Suprapubic skin (tissue), 3 donors: Measurements from ENCODE around the gene FZD7.

Experiments
- POLR2AphosphoS5 ChIP-seq, 3 donors: sonication (generic); formaldehyde crosslinking; IDR thresholded peaks; one replicate each; pipeline ENCODE4 v1.6.1; 2017; ENCODE audit warnings: antibody characterized with exemption in 3 of 3
- TF ChIP-seq, protein P1 (sequence below), 2 donors: fragments of 200-600 bp in 1 of 2; fragments of 450-650 bp in 1 of 2; sonication (generic) in 1 of 2; IDR thresholded peaks; one replicate each; pipeline ENCODE4 v1.5.1; 2016 to 2019; ENCODE audit warnings: antibody characterized with exemption in 2 of 2, mild to moderate bottlenecking in 1 of 2, moderate library complexity in 1 of 2

- TF ChIP-seq, protein P1, sequence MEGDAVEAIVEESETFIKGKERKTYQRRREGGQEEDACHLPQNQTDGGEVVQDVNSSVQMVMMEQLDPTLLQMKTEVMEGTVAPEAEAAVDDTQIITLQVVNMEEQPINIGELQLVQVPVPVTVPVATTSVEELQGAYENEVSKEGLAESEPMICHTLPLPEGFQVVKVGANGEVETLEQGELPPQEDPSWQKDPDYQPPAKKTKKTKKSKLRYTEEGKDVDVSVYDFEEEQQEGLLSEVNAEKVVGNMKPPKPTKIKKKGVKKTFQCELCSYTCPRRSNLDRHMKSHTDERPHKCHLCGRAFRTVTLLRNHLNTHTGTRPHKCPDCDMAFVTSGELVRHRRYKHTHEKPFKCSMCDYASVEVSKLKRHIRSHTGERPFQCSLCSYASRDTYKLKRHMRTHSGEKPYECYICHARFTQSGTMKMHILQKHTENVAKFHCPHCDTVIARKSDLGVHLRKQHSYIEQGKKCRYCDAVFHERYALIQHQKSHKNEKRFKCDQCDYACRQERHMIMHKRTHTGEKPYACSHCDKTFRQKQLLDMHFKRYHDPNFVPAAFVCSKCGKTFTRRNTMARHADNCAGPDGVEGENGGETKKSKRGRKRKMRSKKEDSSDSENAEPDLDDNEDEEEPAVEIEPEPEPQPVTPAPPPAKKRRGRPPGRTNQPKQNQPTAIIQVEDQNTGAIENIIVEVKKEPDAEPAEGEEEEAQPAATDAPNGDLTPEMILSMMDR (IDR thresholded peaks at IDR 0.05): no peak
- TF ChIP-seq POLR2AphosphoS5 (IDR thresholded peaks at IDR 0.05): no peak
Measured at GRCh38 chr2:202049840-202050239, 16.2 kb downstream of the FZD7 start.
